MG63 (cell line): Measurements from ENCODE around the gene CLDN7. TPM values are rescaled to one million over a fixed set of nuclear protein-coding genes. Genes with fewer than 3 reads are reported as not detected.
"Not testable (repeated sequence)": the region's sequence is repeated elsewhere in the genome, so short reads cannot be mapped to it uniquely, and the experiment has no call there.

Source experiments
- DNase-seq: peaks from one replicate; pipeline ENCODE4 v3.0.0-alpha.2; 2020
- H3K27me3 ChIP-seq: fragments of 250-450 bp; sonication (Bioruptor Pico); 2 replicates; pipeline ENCODE4 v1.5.1; 2020; ENCODE audit warnings: mild to moderate bottlenecking, moderate library complexity
- H3K36me3 ChIP-seq: fragments of 250-450 bp; sonication (Bioruptor Pico); 2 replicates; pipeline ENCODE4 v1.5.1; 2020; ENCODE audit warnings: mild to moderate bottlenecking, moderate library complexity
- H3K4me3 ChIP-seq: fragments of 250-450 bp; sonication (Bioruptor Pico); 2 replicates; pipeline ENCODE4 v1.5.1; 2020; ENCODE audit warnings: mild to moderate bottlenecking, moderate library complexity
- H3K9me3 ChIP-seq: fragments of 250-450 bp; sonication (Bioruptor Pico); 2 replicates; pipeline ENCODE4 v1.5.1; 2020; ENCODE audit warnings: mild to moderate bottlenecking, moderate library complexity
- total RNA-seq: library from RNA; depleted of rRNA; stranded (reverse); fragments of >200 nt; shearing (Covaris generic); gene quantifications from 2 replicates; pipeline ENCODE4 v1.2.3, GENCODE V29; 2014; ENCODE audit warnings: low replicate concordance

Gene CLDN7
- total RNA-seq, 1 experiment from 2014 or later: not detected

GRCh38 chr17:7246779-7247178 is 15.5 kb downstream of the CLDN7 start:
- DNase-seq: no peak
- Histone ChIP-seq H3K36me3 (peaks cover 13% of the 10 kb centered on the region), H3K9me3 (no peaks in the 10 kb centered on the region), H3K4me3 (no peak overlapping the region), H3K27me3 (no peaks in the 10 kb centered on the region)

GRCh38 chr17:7243838-7244237 is 18.4 kb downstream of the CLDN7 start:
- H3K4me3 ChIP-seq, H3K27me3 ChIP-seq, DNase-seq, H3K9me3 ChIP-seq: not testable (repeated sequence)
- peaks cover 24% of the 10 kb centered on the region for H3K36me3 ChIP-seq

GRCh38 chr17:7243453-7243729 is 18.9 kb downstream of the CLDN7 start:
- Histone ChIP-seq H3K36me3 (peaks cover 24% of the 10 kb centered on the region), H3K9me3 (no peaks in the 10 kb centered on the region), H3K27me3 (no peaks in the 10 kb centered on the region), H3K4me3 (peak overlapping the region; percentile 91)
- DNase-seq: no peak

GRCh38 chr17:7242717-7243452 is 19.4 kb downstream of the CLDN7 start:
- DNase-seq: peak; percentile 87
- H3K4me3 ChIP-seq: peak overlapping the region; percentile 91
- H3K9me3 ChIP-seq: no peaks in the 10 kb centered on the region
- H3K27me3 ChIP-seq: no peaks in the 10 kb centered on the region
- peaks cover 24% of the 10 kb centered on the region for H3K36me3 ChIP-seq

DNA sequence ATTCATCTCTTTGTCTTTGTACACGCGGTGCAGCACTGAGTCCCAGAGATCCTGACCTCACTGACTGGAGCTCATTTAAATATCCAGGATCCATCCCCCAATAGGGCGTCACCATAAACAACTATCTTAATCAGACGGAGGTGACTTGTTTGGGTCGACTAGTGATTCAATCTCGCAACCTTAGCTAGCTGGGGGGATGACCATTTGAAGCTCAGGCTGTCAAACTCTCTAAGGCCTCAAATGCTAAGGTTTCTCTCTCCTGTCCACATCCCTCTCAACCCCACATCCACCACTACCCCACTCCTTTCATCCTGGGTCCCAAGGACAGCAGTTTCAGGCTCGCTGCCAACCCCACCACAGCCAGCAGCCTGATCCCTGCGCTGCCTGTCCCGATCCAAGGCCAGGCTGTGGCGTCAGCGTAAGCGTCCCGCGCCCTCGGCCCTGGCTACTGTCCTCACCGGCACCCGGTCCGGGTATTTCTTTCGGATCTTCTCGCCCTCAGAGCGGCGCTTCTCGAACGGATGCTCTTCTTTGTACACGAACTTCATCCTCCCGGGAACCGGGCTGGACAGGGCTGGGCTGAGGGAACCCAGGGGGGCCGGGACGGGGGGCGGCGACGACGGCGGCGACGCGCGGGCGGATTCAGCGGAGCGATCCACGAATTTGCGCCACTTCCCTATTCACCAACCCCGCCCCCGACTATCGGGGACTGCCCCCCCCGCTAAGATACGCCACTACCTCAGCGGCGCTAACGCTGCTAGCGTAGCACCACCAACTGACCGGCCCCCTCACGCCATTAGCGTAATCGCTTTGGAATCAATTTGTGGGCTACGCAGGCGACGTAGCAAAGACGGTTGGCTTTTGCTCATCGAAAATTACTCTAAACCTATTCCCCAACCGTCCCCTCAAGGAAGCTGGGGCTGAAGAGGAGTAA is 20.2 kb downstream of the CLDN7 start, which contains the start of gene GABARAP:
Gene GABARAP (minus strand): TSS at position 667 of the 934 bp plus-strand sequence. CDS start 119 bp downstream, at position 548.
- peak within 1 kb of the TSS; percentile 91 for H3K4me3 ChIP-seq
- no peaks in the 10 kb centered on the region for H3K9me3 ChIP-seq
- DNase-seq: peak; percentile 80
- peaks cover 29% of the 10 kb centered on the region for H3K36me3 ChIP-seq
- no peaks in the 10 kb centered on the region for H3K27me3 ChIP-seq

GRCh38 chr17:7241090-7241733 is 21.1 kb downstream of the CLDN7 start:
- peak overlapping the region; percentile 91 for H3K4me3 ChIP-seq
- no peaks in the 10 kb centered on the region for H3K27me3 ChIP-seq
- peaks cover 34% of the 10 kb centered on the region for H3K36me3 ChIP-seq
- DNase-seq: no peak
- no peaks in the 10 kb centered on the region for H3K9me3 ChIP-seq

- Histone ChIP-seq H3K9me3 (no peaks in the 10 kb centered on the region), H3K27me3 (no peaks in the 10 kb centered on the region), H3K4me3 (no peak overlapping the region; the same call in 1 of the 2 replicates), H3K36me3 (peaks cover 32% of the 10 kb centered on the region)
- DNase-seq: no peak
Measured at GRCh38 chr17:7240375-7240774, 21.9 kb downstream of the CLDN7 start.

- Histone ChIP-seq H3K36me3 (peaks cover 41% of the 10 kb centered on the region), H3K27me3 (no peaks in the 10 kb centered on the region), H3K9me3 (no peaks in the 10 kb centered on the region), H3K4me3 (peak within 1 kb of the TSS; percentile 79)
- peak; percentile 95 for DNase-seq
Measured at GRCh38 chr17:7239091-7240027, 22.9 kb downstream of the CLDN7 start, which contains the start of gene PHF23. Gene PHF23 (minus strand): TSS chr17:7239457. CDS start chr17:7239279, 178 bp downstream.

DNA sequence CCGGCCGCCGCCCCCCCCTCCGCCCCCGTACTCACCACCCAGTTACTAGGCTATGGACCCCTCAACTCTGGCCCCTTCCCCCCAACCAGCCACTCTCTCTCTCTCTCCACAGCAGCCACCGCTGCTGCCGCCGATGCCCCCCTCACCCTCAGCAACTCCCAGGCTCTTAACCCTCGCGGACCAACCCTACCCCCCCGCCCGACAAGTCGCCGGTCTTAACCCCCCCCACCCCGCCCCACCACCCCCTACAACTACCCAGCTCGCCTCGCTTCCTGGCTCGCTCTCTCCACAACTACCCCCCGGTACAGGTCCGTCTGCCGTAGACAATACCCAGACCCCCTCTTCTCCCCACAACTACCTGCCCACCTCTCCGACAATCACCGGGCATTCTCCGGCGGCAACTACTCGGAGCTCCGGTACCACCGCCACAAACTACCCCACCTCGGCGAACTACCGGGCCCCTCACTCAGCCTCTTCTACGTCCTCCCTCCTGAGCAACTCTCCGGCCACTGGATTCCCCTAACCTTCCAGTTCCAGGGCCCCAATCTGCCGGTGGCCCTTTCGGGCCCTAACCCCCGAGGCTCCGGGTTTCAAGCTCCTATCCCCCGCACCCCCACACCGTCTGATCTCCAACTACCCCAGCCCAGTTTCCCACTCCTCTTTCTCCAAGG is 23.7 kb downstream of the CLDN7 start:
- H3K9me3 ChIP-seq: no peaks in the 10 kb centered on the region
- peaks cover 41% of the 10 kb centered on the region for H3K36me3 ChIP-seq
- H3K4me3 ChIP-seq: peak overlapping the region; percentile 79
- H3K27me3 ChIP-seq: no peaks in the 10 kb centered on the region
- DNase-seq: peak; percentile 40

- no peaks in the 10 kb centered on the region for H3K9me3 ChIP-seq
- peak overlapping the region; percentile 79 for H3K4me3 ChIP-seq
- H3K36me3 ChIP-seq: peaks cover 41% of the 10 kb centered on the region
- H3K27me3 ChIP-seq: no peaks in the 10 kb centered on the region
- DNase-seq: peak; percentile 51
Measured at GRCh38 chr17:7237761-7238419, 24.4 kb downstream of the CLDN7 start.

GRCh38 chr17:7237266-7237760 is 25.0 kb downstream of the CLDN7 start:
- no peaks in the 10 kb centered on the region for H3K9me3 ChIP-seq
- peaks cover 41% of the 10 kb centered on the region for H3K36me3 ChIP-seq
- no peak for DNase-seq
- peak overlapping the region; percentile 79 for H3K4me3 ChIP-seq
- H3K27me3 ChIP-seq: no peaks in the 10 kb centered on the region

DNA sequence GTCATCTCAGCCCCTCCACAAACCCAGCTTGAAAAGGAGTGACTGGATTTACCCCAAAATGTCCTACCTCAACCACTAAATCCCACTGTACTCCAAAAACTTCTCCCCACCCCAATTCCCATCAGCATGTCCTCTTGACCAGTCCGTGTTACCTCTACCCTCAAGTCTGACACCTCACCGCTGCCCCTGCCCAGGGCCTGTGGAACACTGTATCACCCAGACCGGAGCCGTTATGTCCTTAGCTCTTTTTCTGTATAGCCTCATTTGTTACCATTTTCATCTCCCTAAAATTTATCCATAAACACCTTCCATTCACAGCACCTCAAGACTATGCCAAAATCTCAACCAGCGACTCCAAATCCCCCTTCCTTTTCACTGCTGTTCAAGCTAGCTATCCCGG is 25.5 kb downstream of the CLDN7 start:
- no peak overlapping the region for H3K4me3 ChIP-seq
- no peak for DNase-seq
- H3K27me3 ChIP-seq: no peaks in the 10 kb centered on the region
- H3K9me3 ChIP-seq: no peaks in the 10 kb centered on the region
- H3K36me3 ChIP-seq: peaks cover 41% of the 10 kb centered on the region

DNA sequence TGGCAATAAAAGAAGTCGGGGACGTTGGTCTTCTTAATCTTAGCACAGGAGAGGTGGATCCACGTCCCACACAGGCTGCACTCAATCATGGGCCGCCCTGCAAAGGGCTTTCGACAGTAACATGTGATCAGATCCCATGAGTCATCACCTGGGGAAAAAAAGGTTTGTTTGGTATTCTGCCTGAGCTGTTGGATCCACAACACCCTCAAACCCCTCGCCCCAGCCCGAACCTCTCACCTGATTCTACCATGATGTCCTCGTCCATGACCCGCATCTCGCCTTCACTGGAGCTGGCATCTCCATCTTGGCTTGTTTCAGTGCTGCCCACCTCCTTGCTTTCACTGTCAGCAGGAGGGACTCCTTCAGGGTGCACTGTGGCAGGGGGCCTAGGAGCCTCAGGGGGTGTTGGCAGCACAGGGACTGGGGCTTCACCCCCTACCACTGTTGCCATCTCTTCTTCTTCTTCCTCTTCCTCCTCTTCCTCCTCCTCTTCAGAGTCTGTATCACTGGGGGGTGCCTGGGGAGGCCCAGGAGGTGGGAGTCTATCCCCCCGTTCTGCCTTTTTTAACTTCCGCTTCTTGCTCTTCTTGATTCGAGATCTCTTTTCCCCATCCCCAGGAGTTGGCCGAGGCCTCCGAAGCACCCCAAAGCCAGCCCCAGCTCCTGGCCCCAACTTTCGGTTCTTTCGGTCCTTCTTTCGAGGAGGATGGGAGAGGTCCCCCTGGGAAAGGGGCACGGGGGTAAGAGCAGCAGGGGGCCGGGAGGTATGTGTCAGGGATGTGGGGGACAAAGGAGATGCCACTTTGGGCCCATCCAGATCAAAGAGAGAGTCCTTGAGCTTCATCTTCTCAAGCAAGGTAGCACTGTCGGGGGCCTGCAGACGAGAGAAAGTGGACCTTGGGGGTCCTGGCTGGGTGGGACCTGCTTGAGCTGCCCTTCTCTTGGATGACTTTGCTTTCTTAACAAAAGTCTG is 26.3 kb downstream of the CLDN7 start:
- peaks cover 38% of the 10 kb centered on the region for H3K36me3 ChIP-seq
- no peaks in the 10 kb centered on the region for H3K9me3 ChIP-seq
- H3K4me3 ChIP-seq: no peak overlapping the region
- no peaks in the 10 kb centered on the region for H3K27me3 ChIP-seq
- no peak for DNase-seq
